GM23338 (cell line): ENCODE results near the gene RSPH1. TPM values are rescaled to one million over a fixed set of nuclear protein-coding genes. Genes with fewer than 3 reads are reported as not detected.

Experiments
- ATAC-seq: fragments of 200-7000 bp; cut with Tn5 transposase; 3 replicates; pipeline ENCODE4 v1.9.1; 2020
- DNase-seq: peaks from one replicate; pipeline ENCODE4 v3.0.0-alpha.2; 2015; ENCODE audit warnings: low spot score
- H2AFZ ChIP-seq: fragments of 200-600 bp; sonication (generic); 2 replicates; pipeline ENCODE4 v1.8.0; 2016; ENCODE audit warnings: antibody characterized with exemption, mild to moderate bottlenecking, moderate library complexity
- H3F3A ChIP-seq: fragments of 200-600 bp; sonication (generic); replicated peaks from 2 replicates; pipeline ENCODE4 v1.8.0; 2017; ENCODE audit warnings: antibody characterized with exemption, mixed run types, low read depth
- H3K27ac ChIP-seq: fragments of 200-600 bp; sonication (generic); 2 replicates; pipeline ENCODE4 v1.6.1; 2016; ENCODE audit warnings: low read depth
- H3K27me3 ChIP-seq: fragments of 200-600 bp; sonication (generic); 2 replicates; pipeline ENCODE4 v1.8.0; 2016; ENCODE audit warnings: mild to moderate bottlenecking, mixed run types, moderate library complexity; ENCODE audit not compliant: insufficient read depth
- H3K36me3 ChIP-seq: fragments of 200-600 bp; sonication (generic); 2 replicates; pipeline ENCODE4 v1.8.0; 2016; ENCODE audit warnings: mild to moderate bottlenecking; ENCODE audit not compliant: insufficient read depth
- H3K4me1 ChIP-seq: fragments of 200-600 bp; sonication (generic); 2 replicates; pipeline ENCODE4 v1.8.0; 2016; ENCODE audit warnings: mild to moderate bottlenecking, moderate library complexity; ENCODE audit not compliant: insufficient read depth
- H3K4me2 ChIP-seq: fragments of 200-600 bp; sonication (generic); 2 replicates; pipeline ENCODE4 v1.7.1; 2017; ENCODE audit warnings: mixed run types
- H3K4me3 ChIP-seq: fragments of 200-600 bp; sonication (generic); 2 replicates; pipeline ENCODE4 v1.6.1; 2016; ENCODE audit warnings: mixed run types
- H3K79me2 ChIP-seq: fragments of 200-600 bp; sonication (generic); replicated peaks from 2 replicates; pipeline ENCODE4 v1.8.0; 2017; ENCODE audit warnings: mild to moderate bottlenecking; ENCODE audit not compliant: insufficient read depth
- H3K9me2 ChIP-seq: fragments of 200-600 bp; sonication (generic); 2 replicates; pipeline ENCODE4 v1.8.0; 2017; ENCODE audit not compliant: insufficient read depth
- H4K20me1 ChIP-seq: fragments of 200-600 bp; sonication (generic); replicated peaks from 2 replicates; pipeline ENCODE4 v1.8.0; 2017; ENCODE audit warnings: mild to moderate bottlenecking; ENCODE audit not compliant: insufficient read depth
- H3K27ac Mint-ChIP-seq: 2 replicates; pipeline ENCODE4 v1.8.0; 2020; ENCODE audit warnings: inconsistent platforms, mild to moderate bottlenecking, moderate library complexity, mixed read lengths
- H3K27me3 Mint-ChIP-seq: 3 replicates; pipeline ENCODE4 v1.8.0; 2022; ENCODE audit warnings: low read depth, mild to moderate bottlenecking, moderate library complexity, mixed read lengths, inconsistent platforms; ENCODE audit not compliant: insufficient read depth, poor library complexity
- H3K36me3 Mint-ChIP-seq: 3 replicates; pipeline ENCODE4 v1.8.0; 2021; ENCODE audit warnings: low read depth, mild to moderate bottlenecking, inconsistent platforms, moderate library complexity, mixed read lengths
- H3K4me1 Mint-ChIP-seq: 3 replicates; pipeline ENCODE4 v1.8.0; 2020; ENCODE audit warnings: mild to moderate bottlenecking, inconsistent platforms, mixed read lengths
- H3K4me3 Mint-ChIP-seq: 3 replicates; pipeline ENCODE4 v1.8.0; 2021; ENCODE audit warnings: moderate library complexity, mild to moderate bottlenecking, inconsistent platforms, mixed read lengths
- H3K9me3 Mint-ChIP-seq: 3 replicates; pipeline ENCODE4 v1.8.0; 2020; ENCODE audit warnings: moderate library complexity, mild to moderate bottlenecking, inconsistent platforms, mixed read lengths
- CTCF ChIP-seq, 2 experiments: fragments of 200-600 bp in 1 of 2; sonication (generic) in 1 of 2; conservative IDR thresholded peaks; 2 replicates each; pipeline versions ENCODE4 v1.5.1 to v1.6.1; 2016 to 2017; ENCODE audit warnings: antibody characterized with exemption in 2 of 2, low read depth in 2 of 2, mild to moderate bottlenecking in 2 of 2, moderate library complexity in 1 of 2
- ETS1 ChIP-seq: IDR thresholded peaks from 2 replicates; pipeline ENCODE4 v1.6.1; 2016; ENCODE audit warnings: antibody characterized with exemption
- EZH2 ChIP-seq: fragments of 200-600 bp; sonication (generic); IDR thresholded peaks from one replicate; pipeline ENCODE4 v1.8.0; 2017; ENCODE audit warnings: antibody characterized with exemption, mild to moderate bottlenecking, low read depth; ENCODE audit not compliant: unreplicated experiment
- EZH2phosphoT487 ChIP-seq: fragments of 200-600 bp; sonication (generic); IDR thresholded peaks from one replicate; pipeline ENCODE4 v1.8.1; 2018; ENCODE audit warnings: antibody characterized with exemption; ENCODE audit not compliant: unreplicated experiment
- JUNB ChIP-seq: IDR thresholded peaks from one replicate; pipeline ENCODE4 v1.6.1; 2016; ENCODE audit warnings: antibody characterized with exemption; ENCODE audit not compliant: unreplicated experiment
- NANOG ChIP-seq: IDR thresholded peaks from 2 replicates; pipeline ENCODE4 v1.6.1; 2016; ENCODE audit warnings: antibody characterized with exemption, borderline replicate concordance
- POLR2AphosphoS5 ChIP-seq: IDR thresholded peaks from 2 replicates; pipeline ENCODE4 v1.6.1; 2016; ENCODE audit warnings: antibody characterized with exemption, low read depth
- REST ChIP-seq: IDR thresholded peaks from one replicate; pipeline ENCODE4 v1.6.1; 2018; ENCODE audit warnings: antibody characterized with exemption; ENCODE audit not compliant: unreplicated experiment
- STAT1 ChIP-seq: IDR thresholded peaks from one replicate; pipeline ENCODE4 v1.6.1; 2016; ENCODE audit warnings: antibody characterized with exemption; ENCODE audit not compliant: unreplicated experiment
- ZNF114 ChIP-seq: fragments of 250-450 bp; sonication (Bioruptor Pico); IDR thresholded peaks from 2 replicates; pipeline ENCODE4 v1.5.0; 2020; ENCODE audit warnings: mild to moderate bottlenecking, moderate library complexity
- ZNF331 ChIP-seq: fragments of 250-450 bp; sonication (Bioruptor Pico); IDR thresholded peaks from 2 replicates; pipeline ENCODE4 v1.5.0; 2020; ENCODE audit warnings: low read depth, mild to moderate bottlenecking, moderate library complexity
- polyA plus RNA-seq: library from polyadenylated mRNA; unstranded; fragments of >200 nt; fragmentation: Nextera tagmentation; extraction: Ambion mirVana; gene quantifications from 2 replicates; pipeline ENCODE4 v1.2.1, GENCODE V29; 2016
- total RNA-seq: library from RNA; depleted of rRNA; stranded (reverse); fragments of >200 nt; shearing (Covaris generic); gene quantifications from 2 replicates; pipeline ENCODE4 v1.2.3, GENCODE V29; 2014

The RSPH1 gene
- total and polyA plus RNA-seq, 2 experiments from 2014 or later, result 0.23 TPM; not detected in 1

- H3K4me1 Mint-ChIP-seq, result peaks cover 52% of the 10 kb centered on the region
- Histone ChIP-seq H3K4me1 (peaks cover 25% of the 10 kb centered on the region), H3K27me3 (no peaks in the 10 kb centered on the region), H2AFZ (no peak overlapping the region), H4K20me1 (no peaks in the 10 kb centered on the region), H3K36me3 (no peaks in the 10 kb centered on the region), H3K27ac (no peak overlapping the region), H3K4me2 (no peak overlapping the region), H3K9me2 (peaks cover 5% of the 10 kb centered on the region; the same call in 1 of the 2 replicates), H3K4me3 (no peak overlapping the region), H3F3A (no peaks in the 10 kb centered on the region), H3K79me2 (no peaks in the 10 kb centered on the region)
- no peak for TF ChIP-seq NANOG
- no peak for TF ChIP-seq EZH2phosphoT487
- no peak for TF ChIP-seq ETS1
- no peak for TF ChIP-seq ZNF331 (CRISPR knock-in tag)
- TF ChIP-seq ZNF114, result no peak
- TF ChIP-seq CTCF (conservative IDR thresholded peaks at IDR 0.05; ENCODE audit: low read depth in 2 of 2), result no peak
- TF ChIP-seq REST, result no peak
- TF ChIP-seq POLR2AphosphoS5, result no peak
- TF ChIP-seq EZH2, result no peak
- no peak for TF ChIP-seq STAT1
- TF ChIP-seq JUNB, result no peak
- no peaks in the 10 kb centered on the region; the same call in 2 of the 3 replicates for H3K36me3 Mint-ChIP-seq
- DNase-seq (no peak), ATAC-seq (no peak)
- H3K4me3 Mint-ChIP-seq, result no peak overlapping the region
- peaks cover 7% of the 10 kb centered on the region for H3K27me3 Mint-ChIP-seq
- peaks cover under 1% of the 10 kb centered on the region; the same call in 1 of the 3 replicates for H3K9me3 Mint-ChIP-seq
- H3K27ac Mint-ChIP-seq, result no peak overlapping the region
These were observed 30.3 kb downstream of the RSPH1 start for GRCh38 chr21:42465803-42466127.
